CD4-positive, alpha-beta T cell treated with Interleukin-17A for 1 hour (primary cell): ENCODE measurements around the gene OR2F2.

Experiments
- DNase-seq: peaks from one replicate; pipeline ENCODE4 v3.0.0-alpha.2; 2020

Gene OR2F2

DNA sequence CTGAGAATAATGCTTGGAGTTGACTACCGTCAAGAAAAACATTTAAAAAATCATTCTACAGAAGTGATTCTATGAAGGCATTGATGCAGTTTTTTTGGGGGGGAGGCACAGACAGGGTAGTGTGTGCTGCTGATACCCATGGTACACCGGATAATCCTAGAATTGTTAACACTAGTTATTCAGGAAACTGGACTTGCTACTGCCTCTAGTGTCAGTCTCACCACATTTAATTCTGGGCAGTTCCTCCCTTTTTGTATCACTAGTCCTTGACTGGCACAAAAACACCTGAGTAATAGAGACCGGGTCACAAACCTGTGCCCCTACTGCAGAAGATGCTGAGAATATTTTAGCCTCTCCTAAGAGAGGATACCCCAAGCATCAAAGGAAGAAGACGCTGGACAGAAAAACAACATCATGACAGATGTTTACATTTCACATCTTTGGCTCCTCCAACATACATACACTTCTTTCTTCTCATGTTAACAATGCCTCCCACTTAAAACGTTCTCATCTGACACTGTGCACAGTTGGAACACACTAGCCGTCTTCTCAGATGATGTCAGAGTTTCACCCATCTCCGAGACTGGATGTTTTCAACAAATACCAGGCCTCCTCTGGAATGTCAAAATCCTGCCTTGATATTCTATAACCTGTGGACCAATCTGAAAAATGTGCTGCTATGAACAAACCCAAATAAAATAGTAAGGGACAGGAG, 19.9 kb upstream of the OR2F2 start:
- DNase-seq, result no peak

DNA sequence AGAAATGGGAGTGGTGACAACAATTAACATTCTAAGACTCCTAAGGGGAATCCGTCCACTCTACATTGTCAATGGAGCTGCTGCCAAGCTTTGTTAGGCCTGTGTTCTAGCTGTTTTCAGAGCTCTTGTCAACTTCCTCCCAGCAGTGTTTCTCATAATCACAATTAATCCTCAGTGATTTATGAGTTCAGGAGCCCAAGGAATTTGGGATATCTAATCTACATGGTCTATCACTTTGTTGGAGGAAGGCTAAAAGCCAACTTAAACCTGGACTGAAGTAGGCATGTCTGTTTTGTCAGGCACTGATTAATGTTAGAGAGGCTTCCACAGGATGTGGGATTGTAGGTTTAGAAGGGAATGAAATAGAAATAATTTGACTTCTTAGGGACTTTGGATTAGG, 10.2 kb upstream of the OR2F2 start:
- no peak for DNase-seq

DNA sequence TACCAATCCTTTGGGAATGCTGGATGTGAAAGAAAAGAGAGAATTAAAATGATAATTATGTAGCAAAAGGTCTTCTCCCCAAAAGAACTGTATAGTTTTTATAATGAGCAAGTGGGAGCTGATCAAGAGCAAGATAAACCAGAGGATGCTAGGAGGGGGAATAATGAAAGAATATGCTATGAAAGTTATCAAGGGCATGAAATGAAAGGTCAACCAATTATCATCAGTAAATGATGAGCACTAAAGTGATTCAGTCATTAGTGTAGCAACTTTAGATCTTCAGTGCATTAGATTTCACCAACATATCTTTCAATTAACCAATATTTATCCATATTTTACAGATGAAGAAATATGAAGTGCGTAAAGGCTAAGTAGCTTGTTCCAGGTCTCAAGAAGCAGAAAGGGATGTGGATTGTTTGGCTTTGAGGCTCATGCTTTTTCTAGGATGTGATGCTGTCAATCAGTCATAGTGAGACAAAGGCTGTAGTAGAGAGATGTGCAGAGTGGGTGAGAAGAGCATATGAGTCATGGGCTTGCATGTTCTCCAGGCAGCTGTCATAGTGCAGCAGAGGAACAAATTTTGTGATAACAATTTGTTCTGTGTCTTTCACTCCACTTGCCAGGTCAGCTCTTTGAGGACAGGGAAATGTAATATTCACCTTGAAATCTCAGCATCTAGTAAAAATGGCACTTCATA, 5.7 kb upstream of the OR2F2 start:
- no peak for DNase-seq

DNA sequence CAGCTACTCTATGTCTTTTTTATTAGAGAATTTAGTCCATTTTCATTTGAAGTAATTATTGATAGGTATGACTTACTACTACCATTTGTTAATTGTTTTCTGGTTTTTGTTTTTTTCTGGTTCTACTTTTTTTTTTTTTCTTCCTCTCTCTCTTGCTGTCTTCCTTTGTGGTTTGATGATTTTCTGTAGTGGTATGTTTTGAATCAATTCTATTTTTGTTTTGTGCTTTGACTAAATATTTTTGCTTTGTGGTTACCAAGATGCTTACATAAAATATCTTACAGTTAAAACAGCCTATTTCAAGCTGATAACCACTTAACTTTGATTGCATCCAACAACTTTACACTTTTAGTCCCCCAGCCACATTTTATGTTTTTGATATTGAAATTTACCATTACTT, 3.3 kb upstream of the OR2F2 start:
- no peak for DNase-seq

DNA sequence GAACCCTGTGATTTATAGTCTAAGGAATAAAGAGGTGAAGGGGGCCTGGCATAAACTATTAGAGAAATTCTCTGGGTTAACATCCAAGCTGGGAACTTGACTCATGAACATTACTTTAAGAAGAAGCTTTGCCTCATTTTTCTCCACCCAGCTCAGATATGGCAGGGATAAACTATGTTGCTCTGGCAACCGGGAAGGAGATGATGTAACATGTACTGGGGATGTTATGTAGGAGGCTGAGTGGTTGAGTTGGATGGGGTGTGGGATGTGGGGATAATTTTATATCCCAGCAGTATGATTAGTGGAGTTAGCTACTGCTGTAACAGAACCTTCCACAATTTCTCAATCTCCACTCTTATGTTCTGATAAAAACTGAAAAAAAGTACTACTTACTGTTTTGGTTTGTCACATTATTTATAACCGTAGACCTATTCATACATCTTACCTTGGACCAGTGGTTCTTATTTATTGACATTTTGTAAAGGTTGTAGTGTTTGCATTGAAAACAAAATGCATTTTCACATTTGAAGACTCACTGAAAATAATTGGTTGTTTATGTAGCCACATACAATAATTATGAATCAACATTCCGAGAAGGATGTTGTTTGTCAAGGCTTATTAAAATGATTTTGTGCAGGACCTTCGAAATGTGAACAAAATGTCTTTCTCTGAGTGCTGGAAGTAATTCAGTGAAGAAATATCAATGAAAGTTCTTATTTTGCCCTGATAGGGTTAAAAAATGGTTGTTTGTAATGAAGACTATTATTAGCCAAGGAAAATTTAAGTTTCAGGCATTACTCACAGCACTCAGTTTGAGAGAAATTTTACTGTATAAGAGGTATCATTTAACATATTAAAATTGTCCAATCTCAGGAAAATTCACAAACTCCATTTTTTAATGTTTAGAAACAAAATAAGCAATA, 1.3 kb downstream of the OR2F2 start:
- no peak for DNase-seq

DNA sequence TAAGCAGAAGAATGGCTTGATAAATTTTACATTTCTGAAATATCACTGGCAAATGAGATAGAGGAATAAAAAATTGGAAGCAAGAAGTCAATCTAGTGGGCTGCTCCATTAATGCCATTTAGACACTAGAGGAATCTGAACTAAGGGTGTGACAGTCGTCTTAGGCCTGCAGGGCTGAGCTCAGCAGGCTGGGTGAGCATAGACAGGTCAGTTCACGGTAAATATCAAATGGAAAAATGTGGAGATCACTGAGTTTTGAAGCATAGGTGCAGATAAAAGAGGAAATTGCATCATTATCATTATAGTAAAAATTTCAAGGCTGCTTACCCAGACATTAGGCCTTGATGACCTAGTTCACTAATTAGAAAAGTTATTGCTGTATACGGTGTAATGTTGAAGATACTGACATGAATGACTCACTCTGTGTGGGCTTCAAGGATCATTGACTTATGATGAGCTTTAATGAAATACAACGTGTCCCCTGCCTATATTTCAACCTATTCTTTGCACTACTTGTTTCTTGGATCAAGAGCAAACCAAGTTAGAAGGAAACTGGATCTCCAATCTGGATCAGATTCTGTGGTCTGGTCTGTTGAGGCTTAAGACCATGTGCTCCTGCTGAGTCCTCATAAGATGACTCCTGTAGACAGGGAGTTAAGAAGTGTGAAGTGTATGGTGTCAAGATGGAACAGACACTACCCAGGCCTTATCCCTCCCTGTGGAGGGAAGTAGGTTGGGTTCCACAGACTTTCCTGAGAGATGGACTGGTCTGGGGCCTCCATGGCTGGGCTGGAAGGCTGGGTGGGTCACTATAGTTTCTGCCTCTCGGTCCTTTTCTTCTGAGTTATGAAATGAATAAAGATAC, 3.6 kb downstream of the OR2F2 start:
- DNase-seq, result no peak

DNA sequence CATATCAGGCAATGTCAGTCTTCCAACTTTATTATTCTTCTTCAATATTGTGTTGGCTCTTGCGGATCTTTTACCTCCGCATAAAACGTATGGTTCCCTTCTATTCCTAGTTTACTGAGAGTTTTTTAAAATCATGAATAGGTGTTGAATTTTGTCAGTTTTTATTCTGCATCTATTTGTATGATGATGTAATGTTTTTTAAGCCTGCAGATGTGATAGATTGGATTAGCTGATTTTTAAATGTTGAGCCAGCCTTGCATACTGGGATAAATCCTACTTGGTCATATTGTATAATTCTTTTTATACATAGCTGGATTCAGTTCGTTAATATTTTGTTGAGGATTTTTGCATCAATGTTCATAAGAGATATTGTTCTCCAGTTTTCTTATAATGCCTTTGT, 10.4 kb downstream of the OR2F2 start:
- DNase-seq, result no peak

DNA sequence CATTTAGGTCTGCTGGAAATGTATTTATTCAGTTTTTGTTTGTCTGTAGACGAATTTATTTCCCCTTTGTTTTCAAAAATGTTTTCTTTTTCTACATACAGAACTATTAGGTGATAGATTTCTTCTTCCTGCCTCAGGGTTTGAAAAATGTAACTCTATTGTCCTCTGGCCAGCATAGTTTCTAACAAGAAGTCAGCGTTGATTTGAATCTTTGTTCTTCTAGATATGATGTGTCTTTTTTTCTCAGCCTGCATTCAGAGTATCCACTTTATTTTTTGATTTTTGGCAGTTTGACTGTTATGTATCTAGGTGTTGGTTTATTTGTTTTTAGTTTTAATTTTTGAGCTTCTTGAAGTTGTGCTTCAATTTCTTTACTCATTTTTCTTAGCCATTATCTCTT, 12.1 kb downstream of the OR2F2 start:
- no peak for DNase-seq

DNA sequence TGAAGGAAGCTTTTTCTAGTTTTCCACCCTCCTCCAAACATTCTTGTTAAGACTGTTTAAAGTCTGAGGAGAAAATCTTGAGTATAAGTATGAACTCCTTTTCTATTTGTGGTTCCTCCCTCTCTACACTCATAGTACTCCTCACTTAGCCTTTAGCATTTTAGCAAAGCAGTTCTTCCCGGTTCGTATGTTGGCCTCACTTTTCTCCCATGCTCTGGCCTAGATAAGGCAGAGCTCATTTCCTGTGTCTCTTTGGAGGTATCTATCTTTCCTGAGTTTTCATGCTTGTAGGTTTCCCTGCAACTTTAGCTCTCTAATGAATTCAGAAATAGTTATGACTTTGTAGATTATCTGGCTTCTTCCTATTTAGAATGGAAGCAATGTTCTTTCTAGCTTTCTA, 13.7 kb downstream of the OR2F2 start:
- DNase-seq, result no peak

DNA sequence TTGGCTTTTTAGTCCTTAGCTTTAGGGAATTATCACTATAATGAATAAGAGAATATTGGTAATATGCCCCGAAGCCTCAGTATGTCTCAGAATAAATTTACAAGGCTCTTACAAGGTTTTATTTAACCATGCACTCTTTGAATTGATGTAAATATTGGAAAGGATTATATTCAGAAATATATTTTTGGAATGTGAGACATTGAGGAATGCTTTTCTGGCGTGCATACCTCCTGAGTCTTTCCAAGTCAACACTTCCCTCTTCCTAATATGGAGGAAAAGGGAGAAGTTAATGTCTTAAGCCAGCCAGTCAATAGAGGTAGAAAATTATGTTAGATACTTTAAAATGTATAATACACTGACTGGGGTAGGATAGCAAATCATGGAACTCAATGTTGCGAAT, 18.4 kb downstream of the OR2F2 start:
- no peak for DNase-seq

DNA sequence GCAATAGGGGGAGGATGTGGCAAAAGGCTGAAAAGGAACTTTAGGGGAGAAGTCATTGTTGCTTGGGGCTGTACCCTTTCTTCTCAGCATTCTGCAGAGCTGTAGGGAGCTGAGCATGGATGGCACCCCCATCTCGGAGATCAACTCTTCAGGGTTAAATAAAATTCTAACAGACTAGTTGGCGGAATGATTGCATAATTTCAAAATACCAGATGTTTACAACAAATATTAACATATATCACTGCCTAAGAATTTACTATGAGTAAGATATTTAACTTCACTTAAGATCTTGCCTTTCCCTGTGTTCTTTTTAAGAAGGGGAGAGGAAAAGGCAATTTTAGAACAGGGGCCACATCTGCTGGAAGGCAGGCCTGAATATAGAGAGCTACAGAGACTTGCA, 19.1 kb downstream of the OR2F2 start:
- no peak for DNase-seq

DNA sequence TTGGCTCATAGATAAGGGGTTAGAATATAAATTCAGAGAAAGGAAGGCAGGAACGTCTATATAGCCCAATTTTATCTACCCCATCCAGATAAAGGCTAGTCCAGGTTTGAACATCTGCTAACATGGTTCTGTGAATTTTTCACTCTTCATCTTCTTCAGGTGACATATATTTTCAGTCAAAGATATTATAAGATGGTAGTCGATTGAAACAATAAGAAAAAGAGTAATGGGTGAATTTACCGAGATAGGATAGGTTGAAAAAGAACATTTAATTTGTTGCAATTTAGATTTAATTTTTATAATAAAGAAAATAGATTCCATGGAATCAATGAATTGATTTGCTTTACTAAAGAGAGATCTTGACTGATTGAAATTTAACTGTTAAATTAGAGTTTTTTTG, 19.5 kb downstream of the OR2F2 start, which contains the start of gene OR2F1:
Gene OR2F1 (plus strand): TSS at position 301 of the 400 bp plus-strand sequence. CDS start 5,127 bp downstream, outside the sequence.
- no peak for DNase-seq

DNA sequence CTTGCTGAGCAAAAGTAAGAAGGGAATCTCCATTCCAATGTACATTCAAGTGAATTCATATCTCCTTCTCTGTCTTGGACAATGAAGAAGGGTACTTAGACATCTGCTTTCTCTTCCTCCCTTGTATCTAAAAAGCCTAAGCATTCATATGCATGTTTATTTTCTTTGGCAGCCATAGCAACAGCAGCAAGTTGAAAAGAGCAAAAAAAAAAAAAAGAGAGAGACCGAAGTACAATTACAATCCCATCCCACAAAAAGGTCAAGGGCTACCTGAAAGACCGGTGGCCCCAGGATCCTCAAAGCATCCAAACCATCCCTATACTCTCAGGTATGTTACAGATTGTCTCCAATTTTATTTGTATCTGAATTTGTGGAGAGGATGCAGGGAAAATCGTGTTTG, 23.7 kb downstream of the OR2F2 start:
- DNase-seq, result no peak

DNA sequence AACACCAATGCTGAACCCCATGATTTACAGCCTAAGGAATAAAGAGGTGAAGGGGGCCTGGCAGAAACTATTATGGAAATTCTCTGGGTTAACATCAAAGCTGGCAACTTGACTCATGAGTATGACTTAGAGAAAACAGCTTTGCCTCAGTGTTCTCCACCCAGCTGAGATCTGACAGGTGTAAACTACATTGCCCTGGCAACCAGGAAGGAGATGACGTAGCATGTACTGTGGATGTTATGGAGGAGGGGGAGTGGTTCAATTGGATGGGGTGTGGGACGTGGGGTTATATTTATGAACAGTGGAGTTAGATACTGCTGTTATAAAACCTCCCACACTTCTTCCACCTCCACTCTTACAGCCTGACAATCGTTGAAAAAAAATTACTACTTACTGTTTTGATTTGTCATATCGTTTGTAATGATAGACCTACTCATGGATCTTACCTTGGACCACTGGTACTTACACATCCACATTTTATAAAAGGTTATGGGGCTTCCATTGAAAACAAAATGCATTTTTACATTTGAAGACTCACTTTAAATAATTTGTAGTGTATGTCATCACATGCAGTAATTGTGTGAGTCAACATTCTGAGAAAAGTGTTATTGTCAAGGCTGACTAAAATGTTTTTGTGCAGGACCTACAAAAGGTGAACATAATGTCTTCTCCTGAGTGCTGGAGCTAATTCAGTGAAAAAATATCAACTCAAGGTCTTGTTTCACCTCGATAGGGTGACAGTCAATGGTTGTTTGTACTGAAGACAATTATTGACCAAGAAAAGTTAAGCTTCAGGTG, 26.0 kb downstream of the OR2F2 start:
- DNase-seq, result no peak

DNA sequence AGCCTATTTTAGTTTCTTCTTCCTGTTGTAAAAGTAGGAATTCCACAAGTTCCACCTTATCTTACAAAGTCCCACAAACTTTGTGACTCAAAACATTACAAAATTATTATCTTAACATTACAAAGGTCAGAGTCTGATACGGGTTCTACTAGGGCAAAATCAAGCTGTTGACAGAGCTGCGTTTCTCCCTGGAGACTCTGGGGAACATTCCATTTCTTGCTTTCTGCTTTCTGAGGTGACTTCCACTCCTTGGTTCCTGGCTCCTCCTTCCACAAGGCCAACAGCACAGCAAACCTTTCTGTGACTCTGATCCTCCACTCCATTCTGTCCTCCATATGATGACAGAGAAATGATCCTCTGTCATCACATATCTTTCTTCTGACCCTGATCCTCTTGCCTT, 30.2 kb downstream of the OR2F2 start:
- no peak for DNase-seq

DNA sequence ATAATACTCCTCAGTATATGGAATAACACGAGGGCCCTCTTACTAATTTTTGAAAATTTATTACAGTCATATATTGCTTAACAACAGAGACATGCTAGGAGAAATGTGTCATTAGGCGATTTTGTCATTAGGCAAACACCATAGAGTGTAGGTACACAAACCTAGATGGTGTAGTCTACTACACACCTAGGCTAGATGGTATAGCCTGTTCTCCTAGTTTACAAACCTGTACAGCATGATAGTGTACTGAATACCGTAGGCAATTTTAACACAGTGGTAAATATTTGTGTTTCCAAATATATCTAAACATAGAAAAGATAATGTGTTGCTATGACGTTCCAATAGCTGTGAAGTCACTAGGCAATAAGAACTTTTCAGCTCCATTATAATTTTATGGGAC, 32.4 kb downstream of the OR2F2 start:
- DNase-seq, result no peak

DNA sequence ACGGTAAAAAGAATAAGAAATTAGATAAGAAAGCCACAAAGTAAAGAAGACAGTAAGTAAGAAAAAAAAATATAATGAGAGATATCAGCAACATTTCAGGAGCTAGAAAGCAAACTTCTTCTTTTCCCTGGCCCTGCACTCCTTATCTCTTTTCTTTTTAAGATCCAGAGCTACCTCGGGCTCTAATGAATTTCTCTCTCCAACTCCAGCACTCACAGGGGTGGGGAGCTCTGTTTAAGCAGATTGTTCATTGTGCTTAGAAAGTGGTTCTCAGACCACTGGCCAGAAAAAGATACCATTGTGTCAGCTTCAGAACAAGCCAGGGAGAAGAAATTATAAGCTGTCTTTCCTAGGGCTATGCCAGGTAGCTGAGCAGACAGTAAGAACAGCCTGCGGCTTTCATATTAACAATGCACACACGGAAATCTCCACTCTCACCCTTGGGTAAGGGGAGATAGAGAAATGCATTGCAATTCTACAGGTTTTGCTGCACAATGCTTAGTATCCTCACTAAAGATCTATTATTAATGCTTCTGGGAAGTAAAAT, 38.9 kb downstream of the OR2F2 start:
- no peak for DNase-seq

DNA sequence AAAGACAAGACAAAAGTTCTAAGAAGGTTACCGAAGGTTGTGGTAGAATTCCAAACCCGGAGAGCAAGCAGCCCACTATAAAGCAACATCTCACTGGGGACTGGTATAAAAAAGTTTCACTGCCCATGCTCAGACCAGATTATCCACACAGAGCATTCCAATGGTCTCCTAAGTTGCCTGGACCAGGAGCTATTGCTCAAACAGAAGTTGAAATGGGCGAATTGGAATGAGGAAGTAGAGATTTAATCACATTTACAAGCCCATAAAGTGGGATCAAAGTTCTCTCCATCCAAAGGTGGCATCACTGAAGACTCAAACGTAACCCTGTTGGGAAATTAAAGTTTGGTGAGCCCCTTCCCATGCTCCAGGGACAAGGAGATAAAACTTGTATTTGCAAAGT, 39.4 kb downstream of the OR2F2 start:
- DNase-seq, result no peak

DNA sequence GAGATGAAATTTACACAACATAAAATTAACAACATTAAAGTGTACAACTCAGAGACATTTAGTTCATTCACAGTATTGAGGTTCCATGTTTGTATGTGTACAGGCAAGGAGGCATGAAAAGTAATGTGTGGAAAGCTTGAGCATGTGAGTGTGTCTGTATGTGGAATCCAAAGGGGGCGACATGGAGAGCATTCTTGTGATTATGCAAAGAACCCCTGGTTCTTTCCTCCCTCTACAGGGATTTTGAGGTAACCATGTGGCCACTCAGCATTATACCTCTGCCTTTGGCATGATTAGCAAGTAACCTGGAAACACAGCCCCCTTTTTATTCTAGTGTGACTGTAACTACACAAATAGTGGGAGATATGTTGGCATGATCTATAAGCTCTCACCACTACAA, 40.6 kb downstream of the OR2F2 start:
- no peak for DNase-seq

DNA sequence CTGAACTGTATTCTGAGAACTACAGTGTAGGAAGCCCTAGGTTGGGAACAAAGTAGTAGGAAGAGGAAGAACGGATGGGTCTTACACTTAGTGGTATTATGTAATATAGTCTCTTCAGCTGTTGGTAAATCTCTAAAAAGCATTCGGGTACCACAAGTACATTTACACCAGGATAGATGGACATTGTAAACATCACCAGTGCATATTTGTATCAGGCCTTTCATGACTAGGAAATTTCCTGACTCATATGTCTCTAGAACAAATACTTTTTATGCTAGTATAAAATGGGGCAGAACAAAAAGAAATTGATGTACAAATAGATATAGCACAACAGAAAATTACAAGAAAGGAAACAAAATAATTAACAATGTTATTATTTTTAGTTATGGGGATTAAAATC, 43.6 kb downstream of the OR2F2 start:
- DNase-seq, result no peak

DNA sequence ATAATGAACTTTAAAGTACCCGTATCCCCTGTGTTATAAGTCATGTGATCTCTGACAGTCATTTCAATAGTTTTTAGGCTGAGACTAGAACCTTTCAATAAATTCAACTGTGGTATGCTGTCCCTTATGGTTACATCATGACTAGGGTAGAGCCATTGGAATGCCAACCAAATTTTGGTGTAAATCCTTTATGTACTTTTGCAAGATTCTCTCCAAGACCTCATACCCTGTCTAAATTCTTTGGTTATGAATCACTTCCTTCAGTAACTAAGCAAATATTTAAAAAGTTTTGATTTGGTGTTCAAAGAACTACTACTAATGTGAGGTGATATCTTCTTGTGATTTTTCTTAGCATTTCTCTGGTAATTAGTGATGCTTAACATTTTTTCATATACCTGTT, 44.3 kb downstream of the OR2F2 start:
- no peak for DNase-seq

DNA sequence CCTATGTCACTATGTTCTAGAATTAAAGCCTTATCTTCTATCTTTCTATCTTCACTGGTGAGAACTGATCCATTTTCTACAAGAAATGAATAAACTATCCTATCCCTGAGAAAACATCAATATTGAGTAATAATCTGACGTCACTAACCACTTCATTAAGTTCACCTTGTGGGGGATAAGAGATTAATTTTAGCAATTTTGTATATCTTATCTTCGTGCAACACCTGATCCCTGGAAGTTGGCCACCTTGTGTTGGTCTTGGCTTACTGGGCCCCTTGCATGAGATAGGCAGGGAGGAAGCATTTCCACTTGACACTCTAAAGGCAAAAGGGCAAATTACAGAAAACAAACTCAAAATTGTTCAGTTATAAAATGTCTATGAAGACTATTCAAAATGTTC, 45.0 kb downstream of the OR2F2 start:
- DNase-seq, result no peak
